MCF 10A (cell line): Measurements from ENCODE around the gene GHRHR. TPM values are rescaled to one million over a fixed set of nuclear protein-coding genes. Genes with fewer than 3 reads are reported as not detected.
A peak's percentile ranks its signal among the peaks of the same experiment; 100 is the strongest.

Experiments
- BruUV-seq: library from RNA; stranded (reverse); fragments of 400-500 nt; replicated peaks from 2 replicates; lab custom pipeline; 2021; lab: Mats Ljungman, UMichigan
- CTCF ChIA-PET: fragments of 300-600 bp; sonication (Branson Sonifier 250); formaldehyde crosslinking; extraction: SDS; loops from one replicate; lab custom pipeline; 2021; ENCODE audit warnings: antibody characterized with exemption, inconsistent platforms; lab: Yijun Ruan, JAX
- POLR2A ChIA-PET: fragments of 300-600, 350-650 bp; sonication (Branson Sonifier 250); formaldehyde crosslinking; extraction: SDS; loops from one replicate; lab custom pipeline; 2020; ENCODE audit warnings: antibody characterized with exemption, inconsistent platforms; lab: Yijun Ruan, JAX
- DNase-seq: peaks from one replicate; pipeline ENCODE4 v3.0.0-alpha.2; 2018; ENCODE audit not compliant: unreplicated experiment
- H3K27ac Mint-ChIP-seq: one replicate; pipeline ENCODE4 v1.8.0; 2022; ENCODE audit warnings: mild to moderate bottlenecking, low read depth, mixed read lengths; ENCODE audit not compliant: unreplicated experiment
- H3K27me3 Mint-ChIP-seq: one replicate; pipeline ENCODE4 v1.8.0; 2022; ENCODE audit warnings: mixed read lengths; ENCODE audit not compliant: insufficient read depth, unreplicated experiment
- H3K36me3 Mint-ChIP-seq: one replicate; pipeline ENCODE4 v1.8.0; 2022; ENCODE audit warnings: mild to moderate bottlenecking, moderate library complexity, mixed read lengths; ENCODE audit not compliant: insufficient read depth, unreplicated experiment
- H3K4me1 Mint-ChIP-seq: one replicate; pipeline ENCODE4 v1.8.0; 2022; ENCODE audit warnings: mixed read lengths; ENCODE audit not compliant: insufficient read depth, unreplicated experiment
- H3K4me3 Mint-ChIP-seq: one replicate; pipeline ENCODE4 v1.8.0; 2022; ENCODE audit warnings: mild to moderate bottlenecking, moderate library complexity, mixed read lengths; ENCODE audit not compliant: unreplicated experiment
- H3K9me3 Mint-ChIP-seq: one replicate; pipeline ENCODE4 v1.8.0; 2022; ENCODE audit warnings: mixed read lengths; ENCODE audit not compliant: unreplicated experiment
- intact Hi-C: fragments of 100-400 bp; cut with micrococcal nuclease; formaldehyde crosslinking; loops from 2 replicates; pipeline ENCODE4 v1.14.1; 2022
- total RNA-seq: library from RNA; stranded (reverse); gene quantifications from 2 replicates; pipeline ENCODE4 v1.2.3, GENCODE V29; 2022
- TF ChIP-seq, protein P1 (sequence below): fragments of 200-600 bp; IDR thresholded peaks from one replicate; pipeline ENCODE4 v1.8.0; 2022; ENCODE audit warnings: antibody characterized with exemption, mild to moderate bottlenecking; ENCODE audit not compliant: unreplicated experiment

GHRHR gene
- total RNA-seq, 1 experiment from 2014 or later = not detected

DNA sequence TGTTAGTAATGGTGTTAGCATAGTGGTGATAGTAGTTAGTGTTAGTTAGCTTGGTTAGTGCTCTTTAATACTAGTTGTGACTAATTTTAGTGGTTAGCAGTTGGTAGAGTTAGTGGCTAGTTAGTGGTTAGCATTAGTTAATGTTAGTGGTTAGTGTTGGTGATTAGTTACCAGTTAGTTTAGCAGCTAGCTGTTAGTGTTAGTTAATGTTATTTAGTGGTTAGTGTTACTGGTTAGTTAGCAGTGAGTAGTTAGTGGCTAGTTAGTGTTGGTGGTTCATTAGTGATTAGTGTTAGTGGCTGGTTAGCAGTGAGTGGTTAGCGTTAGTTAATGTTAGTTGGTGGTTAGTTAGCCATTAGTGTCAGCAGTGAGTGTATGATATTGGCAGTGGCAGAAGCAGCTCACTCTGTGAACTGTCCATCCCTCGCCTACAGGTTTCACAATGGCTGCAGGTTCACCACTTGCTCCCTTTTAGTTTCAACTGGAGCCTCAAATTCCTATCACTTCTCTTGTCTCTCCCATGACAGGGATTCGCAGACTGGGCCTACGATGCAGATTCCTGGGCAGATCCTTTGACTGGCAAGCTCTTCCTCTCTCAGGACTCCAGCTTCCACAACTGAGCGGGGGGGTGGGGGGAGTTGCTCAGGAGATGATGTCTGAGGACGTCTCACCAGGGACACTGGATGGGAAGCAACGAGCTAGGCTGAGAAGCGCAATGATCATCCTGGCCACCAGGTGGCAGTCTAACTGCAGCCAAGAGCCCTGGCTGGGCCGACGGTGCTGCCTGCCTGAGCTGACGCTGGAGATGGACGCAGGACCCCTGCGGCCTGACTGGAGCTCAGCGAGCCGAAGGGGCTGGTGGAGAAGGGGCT is 19.5 kb downstream of the GHRHR start:
- TF ChIP-seq, protein P1, sequence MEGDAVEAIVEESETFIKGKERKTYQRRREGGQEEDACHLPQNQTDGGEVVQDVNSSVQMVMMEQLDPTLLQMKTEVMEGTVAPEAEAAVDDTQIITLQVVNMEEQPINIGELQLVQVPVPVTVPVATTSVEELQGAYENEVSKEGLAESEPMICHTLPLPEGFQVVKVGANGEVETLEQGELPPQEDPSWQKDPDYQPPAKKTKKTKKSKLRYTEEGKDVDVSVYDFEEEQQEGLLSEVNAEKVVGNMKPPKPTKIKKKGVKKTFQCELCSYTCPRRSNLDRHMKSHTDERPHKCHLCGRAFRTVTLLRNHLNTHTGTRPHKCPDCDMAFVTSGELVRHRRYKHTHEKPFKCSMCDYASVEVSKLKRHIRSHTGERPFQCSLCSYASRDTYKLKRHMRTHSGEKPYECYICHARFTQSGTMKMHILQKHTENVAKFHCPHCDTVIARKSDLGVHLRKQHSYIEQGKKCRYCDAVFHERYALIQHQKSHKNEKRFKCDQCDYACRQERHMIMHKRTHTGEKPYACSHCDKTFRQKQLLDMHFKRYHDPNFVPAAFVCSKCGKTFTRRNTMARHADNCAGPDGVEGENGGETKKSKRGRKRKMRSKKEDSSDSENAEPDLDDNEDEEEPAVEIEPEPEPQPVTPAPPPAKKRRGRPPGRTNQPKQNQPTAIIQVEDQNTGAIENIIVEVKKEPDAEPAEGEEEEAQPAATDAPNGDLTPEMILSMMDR = peak; percentile 86
- H3K9me3 Mint-ChIP-seq = no peaks in the 10 kb centered on the region
- peaks cover 11% of the 10 kb centered on the region for H3K4me1 Mint-ChIP-seq
- no TSS peak for BruUV-seq
- no peaks in the 10 kb centered on the region for H3K36me3 Mint-ChIP-seq
- H3K27me3 Mint-ChIP-seq = peaks cover 66% of the 10 kb centered on the region
- intact Hi-C loops = loop anchor here (1.0 to 10.0 kb wide), 3 partner anchors 139 to 752 kb away; no protein-coding TSS in a partner anchor
- POLR2A ChIA-PET = interaction anchor here (0.6 to 2.0 kb wide), 3 partner anchors 120 to 139 kb away, joined by 3 to 16 read pairs (median 3); no protein-coding TSS in a partner anchor
- CTCF ChIA-PET = interaction anchor here (0.5 to 17.0 kb wide), 76 partner anchors 10 to 1224 kb away, joined by 3 to 743 read pairs (median 4); partner anchors contain the start of gene GHRHR
- no peak overlapping the region for H3K27ac Mint-ChIP-seq
- H3K4me3 Mint-ChIP-seq = no peak overlapping the region
- peak; percentile 75 for DNase-seq

- TF ChIP-seq, protein P1 = no peak
- POLR2A ChIA-PET = interaction anchor here (0.6 to 2.0 kb wide), 3 partner anchors 120 to 138 kb away, joined by 3 to 16 read pairs (median 3); no protein-coding TSS in a partner anchor
- Mint-ChIP-seq H3K4me3 (no peak overlapping the region), H3K27me3 (peaks cover 60% of the 10 kb centered on the region), H3K4me1 (peaks cover 17% of the 10 kb centered on the region), H3K9me3 (no peaks in the 10 kb centered on the region), H3K27ac (no peak overlapping the region), H3K36me3 (no peaks in the 10 kb centered on the region)
- CTCF ChIA-PET = interaction anchor here (0.6 to 17.0 kb wide), 59 partner anchors 11 to 1224 kb away, joined by 3 to 743 read pairs (median 5); partner anchors contain the start of gene GHRHR
- no TSS peak for BruUV-seq
- intact Hi-C loops = loop anchor here (1.0 to 10.0 kb wide), 4 partner anchors 131 to 751 kb away; no protein-coding TSS in a partner anchor
- DNase-seq = no peak
These were observed 20.1 kb downstream of the GHRHR start for GRCh38 chr7:30983914-30984247.

DNA sequence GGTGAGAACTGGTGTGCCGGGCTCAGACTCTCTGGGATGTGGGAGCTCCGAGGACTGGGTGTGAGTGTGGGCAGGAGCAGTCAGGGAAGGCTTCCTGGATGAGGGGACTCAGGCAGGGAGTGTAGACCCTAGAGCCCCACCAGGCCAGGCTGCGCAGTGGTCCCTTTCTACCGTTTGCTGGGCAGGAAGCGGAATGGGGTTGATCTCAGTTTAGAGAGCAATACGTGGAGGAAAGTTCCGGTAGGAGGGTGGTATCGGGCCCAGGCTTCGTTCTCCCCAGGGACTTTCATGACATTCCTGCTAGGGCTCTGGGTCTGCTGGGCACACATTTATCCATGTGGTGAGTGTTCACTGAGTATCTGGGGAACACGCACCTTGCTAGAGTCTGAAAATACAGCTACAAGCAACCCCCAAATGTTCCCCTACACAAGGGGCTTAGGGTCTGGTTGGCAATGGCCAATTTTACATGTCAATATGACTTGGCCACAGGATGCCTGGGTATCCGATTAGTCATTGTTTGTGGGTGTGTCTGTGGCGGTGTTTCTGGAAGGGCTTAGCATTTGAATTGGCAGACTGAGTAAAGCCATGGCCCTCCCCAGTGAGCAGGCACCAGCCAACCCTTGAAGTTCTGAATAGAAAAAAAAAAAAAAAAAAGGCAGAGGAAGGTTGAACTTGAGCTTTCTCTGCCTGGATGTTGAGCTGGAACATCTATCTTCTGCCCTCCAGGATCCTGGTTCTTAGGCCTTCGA is 20.8 kb downstream of the GHRHR start:
- no peak overlapping the region for H3K4me3 Mint-ChIP-seq
- BruUV-seq = TSS peak; percentile 81
- TF ChIP-seq, protein P1 = no peak
- peaks cover 54% of the 10 kb centered on the region for H3K27me3 Mint-ChIP-seq
- intact Hi-C loops = loop anchor here (2.0 to 10.0 kb wide), 2 partner anchors 130 to 750 kb away; no protein-coding TSS in a partner anchor
- H3K4me1 Mint-ChIP-seq = peaks cover 19% of the 10 kb centered on the region
- POLR2A ChIA-PET = interaction anchor here (0.6 to 2.0 kb wide), 2 partner anchors 137 to 237 kb away, joined by 3 to 16 read pairs; no protein-coding TSS in a partner anchor
- no peak overlapping the region for H3K27ac Mint-ChIP-seq
- no peaks in the 10 kb centered on the region for H3K36me3 Mint-ChIP-seq
- H3K9me3 Mint-ChIP-seq = no peaks in the 10 kb centered on the region
- CTCF ChIA-PET = interaction anchor here (0.6 to 17.0 kb wide), 47 partner anchors 10 to 1223 kb away, joined by 3 to 743 read pairs (median 5); partner anchors contain the start of genes GHRHR and MINDY4
- DNase-seq = peak; percentile 68
